SK-N-SH (cell line): ENCODE results near the gene TMPRSS11F. TPM values are rescaled to one million over a fixed set of nuclear protein-coding genes. Genes with fewer than 3 reads are reported as not detected.

Experiments used
- CTCF ChIA-PET: fragments of 300-600, 350-600 bp; formaldehyde crosslinking; extraction: SDS; loops from one replicate; lab custom pipeline; 2021; lab: Yijun Ruan, JAX
- POLR2A ChIA-PET: fragments of 350-600 bp; sonication (Branson Sonifier 250); formaldehyde crosslinking; extraction: SDS; loops from one replicate; lab custom pipeline; 2020; ENCODE audit warnings: antibody characterized with exemption, inconsistent platforms; lab: Yijun Ruan, JAX
- DNase-seq: peaks from one replicate; pipeline ENCODE4 v3.0.0; 2012
- H2AFZ ChIP-seq: fragments of 200-600 bp; sonication (generic); 2 replicates; pipeline ENCODE4 v1.8.1; 2016; ENCODE audit warnings: antibody characterized with exemption, mild to moderate bottlenecking, low read depth
- H3F3A ChIP-seq: fragments of 200-600 bp; sonication (generic); replicated peaks from 2 replicates; pipeline ENCODE3; 2016; ENCODE audit warnings: antibody characterized with exemption, mild to moderate bottlenecking; ENCODE audit not compliant: insufficient read depth
- H3K27ac ChIP-seq, 2 experiments: fragments of 200-500 bp in 1 of 2; fragments of 200-600 bp in 1 of 2; sonication (Bioruptor generic) in 1 of 2; sonication (generic), shearing (Covaris generic) in 1 of 2; 2 replicates each; pipeline versions ENCODE4 v1.5.1 to v1.6.1; 2014 to 2016; ENCODE audit warnings: low read depth in 2 of 2, inconsistent platforms in 1 of 2, low read length in 1 of 2, mild to moderate bottlenecking in 1 of 2, mixed read lengths in 1 of 2
- H3K27me3 ChIP-seq: fragments of 200-600 bp; sonication (generic), shearing (Covaris generic); 2 replicates; pipeline ENCODE4 v1.6.1; 2016; ENCODE audit warnings: mixed run types; ENCODE audit not compliant: insufficient read depth
- H3K36me3 ChIP-seq, 2 experiments: fragments of 200-500 bp in 1 of 2; fragments of 200-600 bp in 1 of 2; sonication (Bioruptor generic) in 1 of 2; sonication (generic) in 1 of 2; replicated peaks in 1 of 2; 2 replicates each; pipeline versions ENCODE3 to v1.5.1; 2014 to 2016; ENCODE audit warnings: low read length in 1 of 2, mild to moderate bottlenecking in 1 of 2; ENCODE audit not compliant: insufficient read depth in 2 of 2, control insufficient read depth in 1 of 2
- H3K4me1 ChIP-seq, 2 experiments: fragments of 200-500 bp in 1 of 2; fragments of 200-600 bp in 1 of 2; sonication (Bioruptor generic) in 1 of 2; sonication (generic), shearing (Covaris generic) in 1 of 2; 2 replicates each; pipeline versions ENCODE4 v1.5.1 to v1.6.1; 2014 to 2016; ENCODE audit warnings: low read depth in 1 of 2, low read length in 1 of 2, mixed run types in 1 of 2; ENCODE audit not compliant: insufficient read depth in 2 of 2, control insufficient read depth in 1 of 2
- H3K4me2 ChIP-seq: fragments of 200-600 bp; sonication (generic), shearing (Covaris generic); 2 replicates; pipeline ENCODE4 v1.6.1; 2017; ENCODE audit warnings: mixed run types
- H3K4me3 ChIP-seq, 2 experiments: fragments of 200-500 bp in 1 of 2; fragments of 200-600 bp in 1 of 2; sonication (Bioruptor generic) in 1 of 2; sonication (generic), shearing (Covaris generic) in 1 of 2; 2 replicates each; pipeline versions ENCODE4 v1.5.1 to v1.8.1; 2014 to 2016; ENCODE audit warnings: low read depth in 2 of 2, inconsistent platforms in 1 of 2, low read length in 1 of 2, mild to moderate bottlenecking in 1 of 2, mixed read lengths in 1 of 2, moderate library complexity in 1 of 2
- H3K79me2 ChIP-seq: fragments of 200-600 bp; sonication (generic); 2 replicates; pipeline ENCODE4 v1.8.1; 2017; ENCODE audit warnings: mild to moderate bottlenecking; ENCODE audit not compliant: insufficient read depth
- H3K9ac ChIP-seq: fragments of 200-600 bp; sonication (generic); 2 replicates; pipeline ENCODE4 v1.6.1; 2017; ENCODE audit warnings: mixed run types
- H3K9me2 ChIP-seq: fragments of 200-600 bp; sonication (generic); 2 replicates; pipeline ENCODE4 v1.6.1; 2017; ENCODE audit warnings: mixed run types
- H3K9me3 ChIP-seq: fragments of 200-600 bp; sonication (generic); 2 replicates; pipeline ENCODE4 v1.6.1; 2017; ENCODE audit warnings: mixed run types, mild to moderate bottlenecking, moderate library complexity
- H4K20me1 ChIP-seq: fragments of 200-600 bp; sonication (generic); 2 replicates; pipeline ENCODE4 v1.6.1; 2017; ENCODE audit warnings: mild to moderate bottlenecking, mixed run types; ENCODE audit not compliant: insufficient read depth
- FOSL2 ChIP-seq: IDR thresholded peaks from 2 replicates; pipeline ENCODE4 v1.4.0; 2012; ENCODE audit warnings: low read depth, mild to moderate bottlenecking, moderate library complexity, borderline replicate concordance
- FOXM1 ChIP-seq: IDR thresholded peaks from 2 replicates; pipeline ENCODE4 v1.4.0; 2012; ENCODE audit warnings: low read depth, mild to moderate bottlenecking
- GABPA ChIP-seq: IDR thresholded peaks from 2 replicates; pipeline ENCODE4 v1.4.0; 2012; ENCODE audit warnings: low read depth, mild to moderate bottlenecking
- IRF3 ChIP-seq: fragments of 150-350 bp; IDR thresholded peaks from 2 replicates; pipeline ENCODE4 v1.6.1; 2016; ENCODE audit warnings: mild to moderate bottlenecking, low read depth, low read length
- JUND ChIP-seq: IDR thresholded peaks from 2 replicates; pipeline ENCODE4 v1.4.0; 2012
- MAX ChIP-seq: IDR thresholded peaks from 2 replicates; pipeline ENCODE4 v1.4.0; 2012; ENCODE audit warnings: low read depth
- MXI1 ChIP-seq: IDR thresholded peaks from 2 replicates; pipeline ENCODE4 v1.6.1; 2012; ENCODE audit warnings: mild to moderate bottlenecking, low read depth, low read length, improper control_type of control experiment
- NRF1 ChIP-seq: IDR thresholded peaks from 2 replicates; pipeline ENCODE4 v1.6.1; 2012; ENCODE audit warnings: low read depth, mild to moderate bottlenecking, low read length
- PBX3 ChIP-seq: IDR thresholded peaks from 2 replicates; pipeline ENCODE4; 2012
- RAD21 ChIP-seq: IDR thresholded peaks from 2 replicates; pipeline ENCODE4 v1.6.1; 2012; ENCODE audit warnings: mild to moderate bottlenecking, low read length
- RXRA ChIP-seq: IDR thresholded peaks from 2 replicates; pipeline ENCODE4 v1.4.0; 2012; ENCODE audit warnings: low read depth, mild to moderate bottlenecking, borderline replicate concordance
- SMC3 ChIP-seq: IDR thresholded peaks from 2 replicates; pipeline ENCODE4 v1.6.1; 2012; ENCODE audit warnings: low read depth, low read length, improper control_type of control experiment
- TAF1 ChIP-seq: IDR thresholded peaks from 2 replicates; pipeline ENCODE4 v1.6.1; 2012; ENCODE audit warnings: low read depth, mild to moderate bottlenecking, low read length, moderate library complexity, borderline replicate concordance
- TCF12 ChIP-seq: IDR thresholded peaks from 2 replicates; pipeline ENCODE4 v1.4.0; 2012
- WGBS: methylation state at CpG from one replicate; pipeline ENCODE4 v1.1.6; 2017; ENCODE audit warnings: low lambda C conversion rate; 5-methylcytosine and 5-hydroxymethylcytosine counted together
- polyA plus RNA-seq, 3 experiments: library from polyadenylated mRNA; depleted of rRNA; stranded (reverse); fragments of >200 nt; gene quantifications; 2 replicates each; pipeline ENCODE4 v1.2.3, GENCODE V29; 2012

TMPRSS11F gene
- polyA plus RNA-seq, 1 of the 3 experiments (the other 2 are of a cell fraction), result not detected

GRCh38 chr4:68082758-68083157 lies 46.9 kb downstream of the TMPRSS11F start:
- H3F3A ChIP-seq, result no peaks in the 10 kb centered on the region
- no peak for DNase-seq
- POLR2A ChIA-PET, result no interaction called here
- no peaks in the 10 kb centered on the region for H3K79me2 ChIP-seq
- H3K9me3 ChIP-seq, result no peaks in the 10 kb centered on the region
- H3K9me2 ChIP-seq, result no peaks in the 10 kb centered on the region
- no peak overlapping the region for H3K9ac ChIP-seq
- no peaks in the 10 kb centered on the region for H4K20me1 ChIP-seq
- no peak overlapping the region for H3K4me3 ChIP-seq
- TF ChIP-seq FOXM1, result no peak
- no peak for TF ChIP-seq TAF1
- TF ChIP-seq JUND, result no peak
- no peak for TF ChIP-seq GABPA
- TF ChIP-seq RAD21, result no peak
- TF ChIP-seq FOSL2, result no peak
- no peak for TF ChIP-seq IRF3
- no peak for TF ChIP-seq MXI1
- TF ChIP-seq NRF1, result no peak
- no peak for TF ChIP-seq MAX
- no peak for TF ChIP-seq PBX3
- TF ChIP-seq, all 33 proteins: peak for 0
- Histone ChIP-seq H3K4me2 (no peak overlapping the region), H3K27me3 (no peaks in the 10 kb centered on the region), H2AFZ (no peak overlapping the region), H3K36me3 (no peaks in the 10 kb centered on the region), H3K4me1 (no peaks in the 10 kb centered on the region), H3K27ac (no peak overlapping the region)
- CTCF ChIA-PET, result interaction anchor here (0.6 to 1.3 kb wide), 2 partner anchors 93 to 407 kb away, joined by 3 to 5 read pairs; no protein-coding TSS in a partner anchor
- WGBS, result 0% methylated on average over 1 of the region's 1 CpG

GRCh38 chr4:68079928-68080327 lies 49.7 kb downstream of the TMPRSS11F start:
- Histone ChIP-seq H3K9ac (no peak overlapping the region), H3K9me2 (no peaks in the 10 kb centered on the region), H3K4me1 (no peaks in the 10 kb centered on the region), H3K36me3 (no peaks in the 10 kb centered on the region), H4K20me1 (no peaks in the 10 kb centered on the region)
- TF ChIP-seq SMC3 (no peak), IRF3 (no peak), RXRA (no peak), TCF12 (no peak)
- TF ChIP-seq, all 33 proteins: peak for 0
- ChIA-PET POLR2A (no interaction called here), CTCF (interaction anchor here (1.1 kb wide), 1 partner anchor 13 kb away, joined by 5 read pairs; no protein-coding TSS in a partner anchor)
- H2AFZ ChIP-seq, result no peak overlapping the region
- H3K27ac ChIP-seq, result no peak overlapping the region
- H3F3A ChIP-seq, result no peaks in the 10 kb centered on the region
- no peak for DNase-seq
- no peaks in the 10 kb centered on the region for H3K79me2 ChIP-seq
- no peaks in the 10 kb centered on the region for H3K27me3 ChIP-seq
- H3K4me3 ChIP-seq, result no peak overlapping the region
- H3K4me2 ChIP-seq, result no peak overlapping the region
- H3K9me3 ChIP-seq, result no peaks in the 10 kb centered on the region
